Prostate gland (tissue), 2 donors: ENCODE results near the gene GTSE1.

Experiments used
- CTCF ChIP-seq, 4 experiments: fragments of 200-600 bp in 2 of 4; fragments of 450-650 bp in 2 of 4; sonication (generic) in 2 of 4; IDR thresholded peaks; 1 replicate in 3 of 4; 2 replicates in 1 of 4; pipeline ENCODE4 v1.5.1; 2016 to 2019; ENCODE audit warnings: antibody characterized with exemption in 4 of 4, mild to moderate bottlenecking in 2 of 4, moderate library complexity in 2 of 4
- POLR2A ChIP-seq: fragments of 450-650 bp; IDR thresholded peaks from one replicate; pipeline ENCODE4 v1.6.1; 2016; ENCODE audit warnings: antibody characterized with exemption, mild to moderate bottlenecking
- POLR2AphosphoS5 ChIP-seq: sonication (generic); formaldehyde crosslinking; IDR thresholded peaks from one replicate; pipeline ENCODE4 v1.6.1; 2017; ENCODE audit warnings: antibody characterized with exemption

DNA sequence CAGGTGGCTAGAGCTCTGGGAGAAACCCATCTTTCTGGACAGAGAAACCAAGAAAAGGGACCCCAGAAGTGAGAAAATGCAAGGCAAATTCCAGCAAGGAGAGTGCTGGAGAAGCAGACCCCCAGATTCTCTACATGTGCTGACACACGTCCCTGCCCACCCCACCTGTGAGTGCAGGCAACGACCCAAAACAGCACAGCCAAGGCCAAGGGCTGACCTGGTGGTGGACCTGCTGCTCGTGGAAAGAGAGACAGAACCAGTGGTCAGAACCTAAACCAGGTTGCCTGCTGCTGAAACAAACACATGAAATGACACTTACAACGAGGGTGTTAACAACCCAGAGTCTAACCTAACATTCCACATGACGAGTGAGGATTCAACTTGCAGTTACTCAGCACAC is 63.4 kb downstream of the GTSE1 start:
- TF ChIP-seq CTCF (IDR thresholded peaks at IDR 0.05) = no peak
- TF ChIP-seq POLR2AphosphoS5 = no peak
- no peak for TF ChIP-seq POLR2A
